Activated naive CD4-positive, alpha-beta T cell treated with Interleukin-2 at 50 U/mL for 16 hours (primary cell): ENCODE measurements around the gene SLC5A1.
"Not testable (repeated sequence)": the region's sequence is repeated elsewhere in the genome, so short reads cannot be mapped to it uniquely, and the experiment has no call there.

ENCODE experiments used
- DNase-seq: peaks from one replicate; pipeline ENCODE4 v3.0.0-alpha.2; 2020

The SLC5A1 gene

DNA sequence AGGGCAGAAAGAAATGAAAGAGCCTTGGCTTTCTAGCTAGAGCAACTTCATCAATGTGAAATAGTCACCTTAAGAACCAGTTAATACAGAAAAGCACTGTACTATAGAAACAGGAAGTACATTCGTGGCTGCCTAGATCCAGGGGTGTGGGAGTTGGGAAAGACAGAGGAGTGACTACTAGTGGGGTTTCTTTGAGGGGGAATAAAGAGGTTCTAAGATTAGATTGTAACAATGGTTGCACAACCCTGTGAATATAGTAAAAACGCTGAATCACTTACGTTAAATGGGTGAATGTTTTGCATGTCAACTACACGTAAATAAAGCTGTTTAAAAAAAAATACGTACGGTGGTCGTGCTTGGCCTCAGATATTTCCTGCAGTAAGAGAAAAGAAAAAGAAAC, 107.6 kb downstream of the SLC5A1 start:
- not testable (repeated sequence) for DNase-seq

DNA sequence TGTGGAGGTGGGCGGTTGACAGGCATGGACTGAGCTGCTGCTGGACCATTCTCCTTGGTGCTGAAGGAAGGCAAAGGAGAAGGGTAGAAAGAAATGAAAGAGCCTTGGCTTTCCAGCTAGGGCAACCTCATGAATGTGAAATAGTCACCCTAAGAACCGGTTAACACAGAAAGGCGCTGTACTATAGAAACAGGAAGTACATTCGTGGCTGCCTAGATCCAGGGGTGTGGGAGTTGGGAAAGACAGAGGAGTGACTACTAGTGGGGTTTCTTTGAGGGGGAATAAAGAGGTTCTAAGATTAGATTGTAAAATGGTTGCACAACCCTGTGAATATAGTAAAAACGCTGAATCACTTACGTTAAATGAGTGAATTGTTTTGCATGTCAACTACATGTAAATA, 108.6 kb downstream of the SLC5A1 start:
- not testable (repeated sequence) for DNase-seq

DNA sequence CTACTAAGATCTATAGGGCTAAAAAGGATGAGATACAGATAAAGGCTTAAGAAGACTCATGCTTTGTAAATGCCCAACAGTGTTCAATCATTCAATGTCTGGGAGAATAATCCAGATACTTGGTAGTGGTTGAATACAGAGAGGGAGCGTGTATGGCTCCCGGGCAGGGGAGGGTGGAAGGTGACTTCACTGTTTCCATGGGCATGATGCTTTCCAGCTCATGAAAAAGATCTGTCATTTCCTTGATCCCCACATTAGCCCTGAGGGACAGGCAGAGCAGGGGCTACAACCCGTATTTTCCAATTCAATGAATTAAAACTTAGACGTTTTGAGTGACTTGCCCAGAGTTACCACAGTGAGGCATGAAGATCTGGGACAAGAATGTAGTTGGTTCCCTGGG, 111.7 kb downstream of the SLC5A1 start:
- not testable (repeated sequence) for DNase-seq

DNA sequence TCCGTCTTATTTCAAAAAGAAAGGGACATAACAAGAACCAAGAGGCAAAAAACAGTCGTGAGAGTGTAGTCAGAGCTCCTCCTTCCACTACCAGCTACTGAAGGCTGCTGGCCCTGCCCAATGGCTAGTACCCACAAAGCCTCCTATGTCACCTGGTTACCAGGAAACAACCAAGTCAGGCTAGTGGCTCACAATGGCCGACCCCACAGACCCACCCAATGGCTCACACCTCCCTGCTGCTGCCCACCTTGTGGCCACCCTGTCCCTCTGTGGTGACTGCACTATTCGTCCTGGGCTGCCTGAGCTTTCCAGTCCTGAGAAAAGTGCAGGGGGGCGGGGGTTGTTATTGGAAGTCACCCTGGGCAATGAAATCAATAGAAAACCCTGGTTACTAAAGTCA, 114.6 kb downstream of the SLC5A1 start:
- DNase-seq = not testable (repeated sequence)

DNA sequence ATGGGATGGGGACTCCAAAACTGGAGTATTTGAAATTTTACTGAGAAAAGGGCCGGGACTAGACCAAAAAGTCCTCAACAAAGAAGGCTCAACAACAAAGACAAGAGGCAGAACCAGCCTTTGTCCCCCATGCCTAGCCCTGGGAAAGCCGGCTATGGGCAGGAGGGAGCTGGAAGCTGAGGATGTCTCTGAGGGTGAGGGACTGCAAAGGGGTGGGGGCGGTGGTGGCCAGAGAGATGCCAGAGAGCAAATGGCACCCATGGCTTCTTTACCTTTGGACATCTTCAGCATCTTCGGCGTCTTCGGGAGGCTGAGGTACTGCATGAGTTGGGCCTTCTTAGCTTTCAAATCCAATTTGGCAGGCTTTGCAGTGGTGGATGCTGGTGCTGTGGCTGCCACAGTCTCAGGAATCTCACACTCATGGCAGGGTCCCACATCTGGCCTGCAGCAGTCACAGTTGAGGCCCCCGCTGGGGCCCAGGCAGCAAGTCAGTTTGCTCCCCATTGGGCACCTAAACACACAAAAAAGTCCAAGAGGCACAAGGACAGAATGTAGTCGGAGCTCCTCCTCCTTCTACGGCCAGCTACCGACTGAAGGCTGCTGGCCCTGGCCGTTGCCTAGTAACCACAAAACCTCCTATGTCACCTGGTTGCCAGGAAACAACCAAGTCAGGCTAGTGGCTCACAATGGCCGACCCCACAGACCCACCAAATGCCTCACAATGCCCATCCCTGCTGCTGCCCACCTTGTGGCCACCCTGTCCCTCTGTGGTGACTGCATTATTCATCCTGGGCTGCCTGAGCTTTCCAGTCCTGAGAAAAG, 115.9 kb downstream of the SLC5A1 start, which contains the start of gene C22orf42:
C22orf42 (minus strand) TSS at position 592 of the 822 bp plus-strand sequence; CDS start at position 504, 88 bp downstream.
- no peak for DNase-seq

DNA sequence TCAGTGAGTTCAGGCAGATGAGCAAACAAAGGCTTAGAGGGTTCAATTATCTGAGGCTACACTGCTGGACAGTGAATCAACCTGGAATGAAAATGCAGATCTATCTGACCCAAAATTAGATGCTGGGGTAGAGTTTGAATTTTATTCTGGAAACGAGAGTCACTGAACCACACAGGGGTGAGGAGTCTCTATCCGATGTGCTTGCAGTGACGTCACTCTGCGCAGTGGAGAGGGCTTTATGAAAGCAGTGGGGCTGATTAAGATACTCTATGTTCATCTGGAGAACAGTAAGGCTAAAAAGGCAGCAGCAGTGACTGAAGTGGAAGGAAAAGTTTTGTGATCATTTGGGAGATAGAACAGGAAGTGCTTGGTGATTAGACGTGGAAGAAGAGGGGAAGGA, 117.3 kb downstream of the SLC5A1 start:
- DNase-seq = not testable (repeated sequence)
